Measurements from ENCODE around the gene TSC22D1. TPM values are rescaled to one million over a fixed set of nuclear protein-coding genes. Genes with fewer than 3 reads are reported as not detected.

TSC22D1 gene
- total RNA-seq, 1 experiment from 2014 or later = 72.5 TPM

- DNase-seq (ENCODE audit: low spot score) (no peak), ATAC-seq (no peak)
- Mint-ChIP-seq H3K4me3 (no peak overlapping the region), H3K27ac (no peak overlapping the region), H3K4me1 (peaks cover 66% of the 10 kb centered on the region), H3K36me3 (no peaks in the 10 kb centered on the region), H3K27me3 (ENCODE audit: low read depth) (peaks cover 4% of the 10 kb centered on the region), H3K9me3 (no peaks in the 10 kb centered on the region)
- TF ChIP-seq ZNF232 (CRISPR knock-in tag; IDR thresholded peaks at IDR 0.05) (no peak), ZNF138 (CRISPR knock-in tag; conservative IDR thresholded peaks at IDR 0.05) (no peak)
- CTCF ChIA-PET = interaction anchor here (0.5 to 1.5 kb wide), 4 partner anchors 9 to 28 kb away, joined by 3 to 6 read pairs (median 4); no protein-coding TSS in a partner anchor
- POLR2A ChIA-PET = interaction anchor here (0.7 to 1.4 kb wide), 2 partner anchors 28 to 29 kb away, joined by 4 to 6 read pairs; no protein-coding TSS in a partner anchor
Measured at GRCh38 chr13:44407379-44407778, 168.8 kb downstream of the TSC22D1 start.

- H3K27me3 Mint-ChIP-seq (ENCODE audit: low read depth) = peaks cover 3% of the 10 kb centered on the region; the same call in 1 of the 2 replicates
- no peaks in the 10 kb centered on the region for H3K9me3 Mint-ChIP-seq
- no peaks in the 10 kb centered on the region for H3K36me3 Mint-ChIP-seq
- no peak overlapping the region for H3K4me3 Mint-ChIP-seq
- POLR2A ChIA-PET = no interaction called here
- H3K27ac Mint-ChIP-seq = no peak overlapping the region
- no peak for TF ChIP-seq ELF4 (CRISPR knock-in tag; IDR thresholded peaks at IDR 0.05; ENCODE audit: low read depth)
- no peak for TF ChIP-seq PRDM15 (CRISPR knock-in tag; IDR thresholded peaks at IDR 0.05)
- TF ChIP-seq ZNF425 (CRISPR knock-in tag; conservative IDR thresholded peaks at IDR 0.05) = no peak
- TF ChIP-seq MXD4 (CRISPR knock-in tag; IDR thresholded peaks at IDR 0.05; ENCODE audit: borderline replicate concordance) = no peak
- no peak for TF ChIP-seq USF1 (CRISPR knock-in tag; IDR thresholded peaks at IDR 0.05)
- TF ChIP-seq OVOL2 (CRISPR knock-in tag; IDR thresholded peaks at IDR 0.05; ENCODE audit: borderline replicate concordance) = no peak
- TF ChIP-seq CREM (CRISPR knock-in tag; IDR thresholded peaks at IDR 0.05) = no peak
- TF ChIP-seq JUN (CRISPR knock-in tag; IDR thresholded peaks at IDR 0.05) = no peak
- no peak for TF ChIP-seq FOXP1 (CRISPR knock-in tag; IDR thresholded peaks at IDR 0.05; ENCODE audit: borderline replicate concordance)
- TF ChIP-seq ATF2 (CRISPR knock-in tag; IDR thresholded peaks at IDR 0.05; ENCODE audit: borderline replicate concordance, low read depth) = no peak
- no peak for TF ChIP-seq KAT7 (CRISPR knock-in tag; IDR thresholded peaks at IDR 0.05; ENCODE audit: borderline replicate concordance)
- no peak for TF ChIP-seq SMAD4 (CRISPR knock-in tag; IDR thresholded peaks at IDR 0.05)
- TF ChIP-seq GABPB1 (CRISPR knock-in tag; IDR thresholded peaks at IDR 0.05) = no peak
- no peak for TF ChIP-seq GRHL2 (CRISPR knock-in tag; IDR thresholded peaks at IDR 0.05; ENCODE audit: insufficient replicate concordance, severe bottlenecking)
- no peak for TF ChIP-seq AR (CRISPR knock-in tag; IDR thresholded peaks at IDR 0.05)
- TF ChIP-seq MYBL2 (CRISPR knock-in tag; IDR thresholded peaks at IDR 0.05) = no peak
- no peak for TF ChIP-seq FOXJ3 (CRISPR knock-in tag; IDR thresholded peaks at IDR 0.05; ENCODE audit: borderline replicate concordance)
- peaks cover 66% of the 10 kb centered on the region for H3K4me1 Mint-ChIP-seq
- CTCF ChIA-PET = interaction anchor here (0.5 to 1.5 kb wide), 3 partner anchors 10 to 498 kb away, joined by 3 to 4 read pairs (median 3); no protein-coding TSS in a partner anchor
- ATAC-seq (no peak), DNase-seq (ENCODE audit: low spot score) (no peak)
Measured at GRCh38 chr13:44406617-44407016, 169.5 kb downstream of the TSC22D1 start.

Measured in WTC11 (cell line).